Heart left ventricle (tissue), 13 donors: ENCODE measurements around the gene PPFIA3.

Source experiments
- CTCF ChIP-seq, 12 donors: fragments of 200-600 bp; sonication (generic) in 4 of 12; IDR thresholded peaks; one replicate each; pipeline versions ENCODE4 v1.5.0 to v1.8.0; 2018 to 2022; ENCODE audit warnings: antibody characterized with exemption in 12 of 12, mild to moderate bottlenecking in 5 of 12
- POLR2A ChIP-seq, 2 donors: fragments of 450-650 bp; IDR thresholded peaks; one replicate each; pipeline ENCODE4 v1.6.1; 2017; ENCODE audit warnings: antibody characterized with exemption in 2 of 2, mild to moderate bottlenecking in 2 of 2, moderate library complexity in 2 of 2
- donor health status: ischemic (EF 13 %, LVEDD 7.1; RV severe dilation, severe dysfunction).
- donor health status: DM: no; HTN: yes; CAD: no.
- donor health status: DM: no; HTN: no; CAD: no.
- donor health status: ischemic (EF 25% LVEDD 6.9; RV normal size, moderate dysfunction).
- donor health status: ischemic (EF 25% LVEDD 5.7; RV mildly dilated, moderate dysfunction).
- donor health status: ischemic (EF 35%, LVEDD 5.7; RV mildly dilated, moderate dysfunction).
- donor health status: nonischemic (EF 11% LVEDD 7.7; RV severe dilation, severe dysfunction).
- donor health status: DM: yes; HTN: yes; CAD: no.
- donor health status: PGD.
- donor health status: ischemic (EF 29% LVEDD 5.4; RV normal size, mild dysfunction).
- donor health status: nonischemic (EF 23%, LVEDD 6.1; RV moderate dilation, normal function).

- TF ChIP-seq CTCF (IDR thresholded peaks at IDR 0.05), result no peak
- TF ChIP-seq POLR2A (IDR thresholded peaks at IDR 0.05), result no peak
Observed at GRCh38 chr19:49173198-49173597, 53.9 kb downstream of the PPFIA3 start.
